ENCODE results near the gene EIF2A. TPM values are rescaled to one million over a fixed set of nuclear protein-coding genes. Genes with fewer than 3 reads are reported as not detected.

Gene EIF2A
- total and polyA plus RNA-seq, 4 donors: 72.8 to 95.5 (median 79.6) TPM

GRCh38 chr3:150547045-150547741, 606 bp downstream of the EIF2A start:
- intact Hi-C loops (cut with DNase I): loop anchor here in 1 of 2 donors (2.0 to 10.0 kb wide), 4 partner anchors 55 to 216 kb away; partner anchors contain the start of genes ERICH6, SELENOT, SIAH2 and TSC22D2

GRCh38 chr3:150555859-150556436, 9.4 kb downstream of the EIF2A start:
- H3K27ac ChIP-seq (ENCODE audit: low read depth in 1 of 2, low read length in 2 of 2): no peak overlapping the region
- H3K4me3 ChIP-seq (ENCODE audit: low read length in 2 of 2): no peak overlapping the region
- no peaks in the 10 kb centered on the region for H3K36me3 ChIP-seq (ENCODE audit: control insufficient read depth in 1 of 2, insufficient read depth in 2 of 2, low read length in 1 of 2)
- H3K4me1 ChIP-seq (ENCODE audit: control insufficient read depth in 1 of 2, insufficient read depth in 2 of 2, low read length in 2 of 2): no peaks in the 10 kb centered on the region
- intact Hi-C loops (cut with DNase I): no loop called here
- 92 to 94% methylated on average over 4 of the region's 4 CpGs for WGBS, 2 donors
- no peaks in the 10 kb centered on the region for H3K27me3 ChIP-seq (ENCODE audit: control insufficient read depth in 1 of 2, insufficient read depth in 2 of 2, low read length in 1 of 2)
- no peaks in the 10 kb centered on the region for H3K9me3 ChIP-seq (ENCODE audit: control insufficient read depth, low read length)
- ATAC-seq (ENCODE audit: low FRiP score) (no peak), DNase-seq (no peak)

More at GRCh38 chr3:150547045-150547741, 606 bp downstream of the EIF2A start:
- no peak for DNase-seq
- Histone ChIP-seq H3K27me3 (ENCODE audit: control insufficient read depth in 1 of 2, insufficient read depth in 2 of 2, low read length in 1 of 2) (no peaks in the 10 kb centered on the region), H3K4me3 (ENCODE audit: low read length in 2 of 2) (peak overlapping the region; percentile 74 to 95), H3K4me1 (ENCODE audit: control insufficient read depth in 1 of 2, insufficient read depth in 2 of 2, low read length in 2 of 2) (peaks cover 0 to 6% of the 10 kb centered on the region in 2 donors), H3K9me3 (ENCODE audit: control insufficient read depth, low read length) (no peaks in the 10 kb centered on the region), H3K36me3 (ENCODE audit: control insufficient read depth in 1 of 2, insufficient read depth in 2 of 2, low read length in 1 of 2) (no peaks in the 10 kb centered on the region), H3K27ac (ENCODE audit: low read depth in 1 of 2, low read length in 2 of 2) (peak overlapping the region; percentile 61 to 66)
- ATAC-seq (ENCODE audit: low FRiP score): no peak
- 16 to 20% methylated on average over 7 of the region's 7 CpGs for WGBS, 2 donors

DNA sequence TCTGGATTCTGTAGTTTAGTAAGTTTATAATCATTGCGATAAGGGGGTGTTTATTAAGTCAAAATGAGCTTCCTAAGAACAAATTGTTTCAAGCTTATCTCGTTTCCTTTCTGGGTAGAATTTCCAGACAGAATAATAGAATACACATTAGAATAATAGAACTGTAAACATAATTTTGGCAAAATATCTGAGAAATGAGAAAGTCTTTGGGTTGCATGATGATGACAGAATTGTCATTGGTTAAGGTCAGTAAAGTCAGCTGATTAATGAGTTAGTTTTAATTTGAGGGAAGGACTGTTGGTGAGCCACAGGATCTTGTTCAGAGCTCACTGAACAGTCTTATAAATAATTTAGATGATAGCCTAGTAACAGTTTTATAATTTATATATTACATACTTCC, 10.2 kb downstream of the EIF2A start:
- H3K36me3 ChIP-seq (ENCODE audit: control insufficient read depth in 1 of 2, insufficient read depth in 2 of 2, low read length in 1 of 2): no peaks in the 10 kb centered on the region
- H3K27ac ChIP-seq (ENCODE audit: low read depth in 1 of 2, low read length in 2 of 2): no peak overlapping the region
- no peak overlapping the region for H3K4me3 ChIP-seq (ENCODE audit: low read length in 2 of 2)
- DNase-seq: no peak
- no peaks in the 10 kb centered on the region for H3K9me3 ChIP-seq (ENCODE audit: control insufficient read depth, low read length)
- 72 to 77% methylated on average over 2 of the region's 2 CpGs for WGBS, 2 donors
- no peak for ATAC-seq (ENCODE audit: low FRiP score)
- intact Hi-C loops (cut with DNase I): no loop called here
- no peaks in the 10 kb centered on the region for H3K27me3 ChIP-seq (ENCODE audit: control insufficient read depth in 1 of 2, insufficient read depth in 2 of 2, low read length in 1 of 2)
- no peaks in the 10 kb centered on the region for H3K4me1 ChIP-seq (ENCODE audit: control insufficient read depth in 1 of 2, insufficient read depth in 2 of 2, low read length in 2 of 2)

DNA sequence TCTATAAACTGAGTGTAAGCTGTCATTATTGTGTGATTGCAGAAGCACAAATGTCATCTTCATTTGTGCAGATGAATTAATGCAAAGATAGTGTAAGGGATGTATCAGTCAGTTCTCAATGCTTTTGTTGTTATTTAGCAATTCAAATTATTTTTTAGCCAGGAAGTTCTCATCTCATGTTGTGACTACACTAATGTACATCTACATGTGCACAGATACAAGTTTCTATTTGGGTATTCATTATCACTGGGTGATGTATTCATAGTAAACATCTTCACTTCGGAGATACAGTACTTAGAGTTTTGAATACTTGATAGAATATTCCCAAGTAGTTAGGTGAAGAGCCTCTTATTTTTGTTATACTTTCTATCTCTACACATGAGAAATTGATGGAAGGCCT, 11.1 kb downstream of the EIF2A start:
- WGBS, 2 donors: 65 to 73% methylated on average over 1 of the region's 1 CpG
- H3K27me3 ChIP-seq (ENCODE audit: control insufficient read depth in 1 of 2, insufficient read depth in 2 of 2, low read length in 1 of 2): no peaks in the 10 kb centered on the region

GRCh38 chr3:150564243-150564642, 17.7 kb downstream of the EIF2A start:
- no peaks in the 10 kb centered on the region for H3K27me3 ChIP-seq (ENCODE audit: control insufficient read depth in 1 of 2, insufficient read depth in 2 of 2, low read length in 1 of 2)
- intact Hi-C loops (cut with DNase I): no loop called here
- H3K4me3 ChIP-seq (ENCODE audit: low read length in 2 of 2): no peak overlapping the region
- 80 to 90% methylated on average over 2 of the region's 2 CpGs for WGBS, 2 donors
- DNase-seq (no peak), ATAC-seq (ENCODE audit: low FRiP score) (no peak)
- no peaks in the 10 kb centered on the region for H3K4me1 ChIP-seq (ENCODE audit: control insufficient read depth in 1 of 2, insufficient read depth in 2 of 2, low read length in 2 of 2)
- H3K36me3 ChIP-seq (ENCODE audit: control insufficient read depth in 1 of 2, insufficient read depth in 2 of 2, low read length in 1 of 2): peaks cover 0 to 4% of the 10 kb centered on the region in 2 donors
- H3K27ac ChIP-seq (ENCODE audit: low read depth in 1 of 2, low read length in 2 of 2): no peak overlapping the region
- H3K9me3 ChIP-seq (ENCODE audit: control insufficient read depth, low read length): no peaks in the 10 kb centered on the region

More for the DNA sequence above, 11.1 kb downstream of the EIF2A start:
- DNase-seq: no peak
- H3K4me3 ChIP-seq (ENCODE audit: low read length in 2 of 2): no peak overlapping the region
- no peaks in the 10 kb centered on the region for H3K36me3 ChIP-seq (ENCODE audit: control insufficient read depth in 1 of 2, insufficient read depth in 2 of 2, low read length in 1 of 2)
- H3K9me3 ChIP-seq (ENCODE audit: control insufficient read depth, low read length): no peaks in the 10 kb centered on the region
- H3K4me1 ChIP-seq (ENCODE audit: control insufficient read depth in 1 of 2, insufficient read depth in 2 of 2, low read length in 2 of 2): no peaks in the 10 kb centered on the region
- ATAC-seq (ENCODE audit: low FRiP score): no peak
- intact Hi-C loops (cut with DNase I): no loop called here
- H3K27ac ChIP-seq (ENCODE audit: low read depth in 1 of 2, low read length in 2 of 2): no peak overlapping the region

DNA sequence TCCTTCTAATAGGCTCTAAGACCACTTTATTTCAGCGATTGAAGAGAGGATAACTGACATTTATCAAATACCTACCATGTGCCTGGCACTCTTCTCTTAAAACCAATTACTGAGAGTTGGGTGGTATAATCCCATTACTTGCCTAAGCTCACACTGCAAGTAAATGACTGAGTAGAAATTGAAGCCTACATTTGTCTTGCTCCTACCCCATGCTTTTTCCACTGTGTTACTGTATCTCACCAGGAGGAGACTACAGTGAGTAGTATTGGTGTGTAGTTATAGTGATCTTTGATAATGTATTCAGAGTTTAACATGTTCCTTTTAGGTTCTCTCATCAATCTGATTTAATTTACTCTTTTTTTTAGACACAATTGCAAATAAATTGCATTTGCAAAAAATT, 20.7 kb downstream of the EIF2A start:
- Histone ChIP-seq H3K4me1 (ENCODE audit: control insufficient read depth in 1 of 2, insufficient read depth in 2 of 2, low read length in 2 of 2) (no peaks in the 10 kb centered on the region), H3K36me3 (ENCODE audit: control insufficient read depth in 1 of 2, insufficient read depth in 2 of 2, low read length in 1 of 2) (peaks cover 0 to 4% of the 10 kb centered on the region in 2 donors), H3K4me3 (ENCODE audit: low read length in 2 of 2) (no peak overlapping the region), H3K9me3 (ENCODE audit: control insufficient read depth, low read length) (no peaks in the 10 kb centered on the region), H3K27me3 (ENCODE audit: control insufficient read depth in 1 of 2, insufficient read depth in 2 of 2, low read length in 1 of 2) (no peaks in the 10 kb centered on the region), H3K27ac (ENCODE audit: low read depth in 1 of 2, low read length in 2 of 2) (no peak overlapping the region)
- ATAC-seq (ENCODE audit: low FRiP score) (no peak), DNase-seq (no peak)
- intact Hi-C loops (cut with DNase I): no loop called here
- WGBS, 2 donors: 90 to 93% methylated on average over 1 of the region's 1 CpG

GRCh38 chr3:150577855-150578254, 31.3 kb downstream of the EIF2A start:
- peaks cover 0 to 2% of the 10 kb centered on the region in 2 donors for H3K36me3 ChIP-seq (ENCODE audit: control insufficient read depth in 1 of 2, insufficient read depth in 2 of 2, low read length in 1 of 2)

GRCh38 chr3:150581174-150581573, 34.6 kb downstream of the EIF2A start:
- H3K4me3 ChIP-seq (ENCODE audit: low read length in 2 of 2): no peak overlapping the region
- DNase-seq (no peak), ATAC-seq (ENCODE audit: low FRiP score) (no peak)
- H3K9me3 ChIP-seq (ENCODE audit: control insufficient read depth, low read length): no peaks in the 10 kb centered on the region
- no peaks in the 10 kb centered on the region for H3K4me1 ChIP-seq (ENCODE audit: control insufficient read depth in 1 of 2, insufficient read depth in 2 of 2, low read length in 2 of 2)
- intact Hi-C loops (cut with DNase I): no loop called here
- no peaks in the 10 kb centered on the region for H3K27me3 ChIP-seq (ENCODE audit: control insufficient read depth in 1 of 2, insufficient read depth in 2 of 2, low read length in 1 of 2)
- no peak overlapping the region for H3K27ac ChIP-seq (ENCODE audit: low read depth in 1 of 2, low read length in 2 of 2)
- H3K36me3 ChIP-seq (ENCODE audit: control insufficient read depth in 1 of 2, insufficient read depth in 2 of 2, low read length in 1 of 2): peaks cover 3 to 5% of the 10 kb centered on the region in 2 donors

More at GRCh38 chr3:150577855-150578254, 31.3 kb downstream of the EIF2A start:
- intact Hi-C loops (cut with DNase I): no loop called here
- no peak overlapping the region for H3K27ac ChIP-seq (ENCODE audit: low read depth in 1 of 2, low read length in 2 of 2)
- 14 to 32% methylated on average over 1 of the region's 1 CpG for WGBS, 2 donors
- H3K27me3 ChIP-seq (ENCODE audit: control insufficient read depth in 1 of 2, insufficient read depth in 2 of 2, low read length in 1 of 2): no peaks in the 10 kb centered on the region
- DNase-seq (no peak), ATAC-seq (ENCODE audit: low FRiP score) (no peak)
- H3K9me3 ChIP-seq (ENCODE audit: control insufficient read depth, low read length): no peaks in the 10 kb centered on the region
- no peaks in the 10 kb centered on the region for H3K4me1 ChIP-seq (ENCODE audit: control insufficient read depth in 1 of 2, insufficient read depth in 2 of 2, low read length in 2 of 2)
- no peak overlapping the region for H3K4me3 ChIP-seq (ENCODE audit: low read length in 2 of 2)

DNA sequence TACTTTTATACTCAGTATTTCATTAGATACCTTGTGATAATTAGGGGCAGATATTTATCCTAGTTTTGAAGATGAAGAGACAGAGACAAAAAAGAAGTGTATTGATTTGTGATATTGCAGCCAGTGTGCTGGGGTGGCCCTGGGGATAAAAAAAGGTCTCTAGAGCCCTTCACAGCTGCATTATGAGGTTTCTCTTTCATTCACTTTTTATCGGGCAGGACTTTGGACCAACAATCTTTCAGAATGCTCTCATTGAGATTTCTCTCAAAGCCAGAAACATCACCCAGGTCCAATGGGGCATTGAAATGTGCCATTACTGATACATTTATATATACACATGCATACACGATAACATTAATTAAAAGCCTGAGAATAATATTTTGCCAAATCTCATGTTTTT, 36.0 kb downstream of the EIF2A start:
- Histone ChIP-seq H3K4me1 (ENCODE audit: control insufficient read depth in 1 of 2, insufficient read depth in 2 of 2, low read length in 2 of 2) (no peaks in the 10 kb centered on the region), H3K36me3 (ENCODE audit: control insufficient read depth in 1 of 2, insufficient read depth in 2 of 2, low read length in 1 of 2) (peaks cover 3 to 4% of the 10 kb centered on the region in 2 donors), H3K9me3 (ENCODE audit: control insufficient read depth, low read length) (no peaks in the 10 kb centered on the region), H3K27ac (ENCODE audit: low read depth in 1 of 2, low read length in 2 of 2) (no peak overlapping the region), H3K4me3 (ENCODE audit: low read length in 2 of 2) (no peak overlapping the region), H3K27me3 (ENCODE audit: control insufficient read depth in 1 of 2, insufficient read depth in 2 of 2, low read length in 1 of 2) (no peaks in the 10 kb centered on the region)
- ATAC-seq (ENCODE audit: low FRiP score): no peak
- WGBS, 2 donors: 81 to 86% methylated on average over 2 of the region's 2 CpGs
- intact Hi-C loops (cut with DNase I): no loop called here
- DNase-seq: no peak
